ENCODE measurements around the gene PTOV1.

The PTOV1 gene

DNA sequence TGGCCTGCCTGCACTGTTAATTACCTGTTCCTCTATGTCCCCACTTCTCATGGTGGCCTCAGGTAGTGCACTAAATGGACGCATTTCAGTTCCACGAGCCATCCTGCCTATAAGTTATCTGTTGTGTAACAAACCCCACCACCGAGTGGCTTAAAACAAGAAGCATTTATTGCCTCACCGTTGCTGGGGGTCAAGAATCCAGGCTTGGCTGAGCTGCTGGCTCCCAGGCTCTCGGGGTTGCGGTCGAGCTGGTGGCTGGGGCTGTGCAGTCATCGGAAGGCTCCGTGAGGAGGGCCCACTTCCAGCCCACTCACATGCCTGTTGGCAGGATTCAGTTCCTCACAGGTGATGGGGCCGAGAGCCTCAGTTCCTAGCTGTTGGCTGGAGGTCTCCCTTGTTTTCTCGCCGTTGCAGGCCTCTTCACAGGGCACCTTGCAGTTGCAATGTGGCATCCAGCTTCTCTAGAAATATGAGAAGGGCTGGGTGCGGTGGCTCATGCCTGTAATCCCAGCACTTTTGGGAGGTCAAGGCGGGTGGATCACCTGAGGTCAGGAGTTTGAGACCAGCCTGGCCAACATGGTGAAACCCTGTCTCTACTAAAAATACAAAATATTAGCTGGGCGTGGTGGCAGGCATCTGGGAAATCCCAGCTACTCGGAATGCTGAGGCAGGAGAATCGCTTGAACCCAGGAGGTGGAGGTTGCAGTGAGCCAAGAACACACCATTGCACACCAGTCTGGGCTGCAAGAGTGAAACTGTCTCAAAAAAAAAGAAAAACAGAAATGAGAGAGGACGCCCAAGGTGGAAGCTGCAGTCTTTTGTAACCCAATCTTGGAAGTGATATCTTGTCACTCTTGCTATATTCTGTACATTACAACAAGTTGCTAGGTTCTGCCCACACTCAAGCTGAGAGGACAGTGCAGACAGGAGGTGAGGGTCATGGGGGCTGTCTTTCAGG is 6.5 kb upstream of the PTOV1 start:
- DNase-seq (ENCODE audit: low read depth) = no peak

DNA sequence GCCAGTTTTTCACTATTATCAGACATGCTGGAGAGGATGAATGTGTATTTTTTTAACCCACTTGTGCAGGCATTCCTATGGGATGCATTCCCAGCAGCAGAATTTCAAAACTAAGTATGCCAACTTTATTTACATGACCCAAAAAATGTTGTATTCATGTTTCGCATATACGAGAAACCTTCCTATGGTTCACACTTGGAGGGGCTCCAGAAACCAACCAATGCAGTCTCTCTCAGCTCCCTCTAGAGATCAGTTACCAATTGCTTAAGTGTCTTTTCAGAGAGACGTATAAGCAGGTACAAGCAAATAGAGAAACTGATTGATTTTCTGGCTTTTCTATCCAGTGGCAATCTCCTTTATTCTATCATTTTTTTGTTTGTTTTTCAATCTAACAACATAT is 5.5 kb upstream of the PTOV1 start:
- DNase-seq (ENCODE audit: low read depth) = no peak

DNA sequence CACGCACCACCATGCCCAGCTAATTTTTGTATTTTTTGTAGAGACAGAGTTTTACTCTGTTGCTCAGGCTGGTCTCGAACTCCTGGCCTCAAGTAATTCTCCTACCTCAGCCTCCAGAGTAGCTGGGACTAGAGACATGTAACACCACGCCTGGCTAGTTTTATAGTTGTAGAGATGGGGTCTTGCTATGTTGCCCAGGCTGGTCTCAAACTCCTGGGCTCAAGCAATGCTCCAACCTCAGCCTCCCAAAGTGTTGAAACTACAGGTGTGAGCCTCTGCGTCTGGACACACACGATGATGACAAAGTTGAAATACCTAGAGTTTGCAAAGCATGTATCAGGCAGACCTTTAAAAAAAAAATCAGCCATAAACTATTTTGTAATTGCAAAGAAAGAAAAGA is 4.6 kb upstream of the PTOV1 start:
- no peak for DNase-seq (ENCODE audit: low read depth)

DNA sequence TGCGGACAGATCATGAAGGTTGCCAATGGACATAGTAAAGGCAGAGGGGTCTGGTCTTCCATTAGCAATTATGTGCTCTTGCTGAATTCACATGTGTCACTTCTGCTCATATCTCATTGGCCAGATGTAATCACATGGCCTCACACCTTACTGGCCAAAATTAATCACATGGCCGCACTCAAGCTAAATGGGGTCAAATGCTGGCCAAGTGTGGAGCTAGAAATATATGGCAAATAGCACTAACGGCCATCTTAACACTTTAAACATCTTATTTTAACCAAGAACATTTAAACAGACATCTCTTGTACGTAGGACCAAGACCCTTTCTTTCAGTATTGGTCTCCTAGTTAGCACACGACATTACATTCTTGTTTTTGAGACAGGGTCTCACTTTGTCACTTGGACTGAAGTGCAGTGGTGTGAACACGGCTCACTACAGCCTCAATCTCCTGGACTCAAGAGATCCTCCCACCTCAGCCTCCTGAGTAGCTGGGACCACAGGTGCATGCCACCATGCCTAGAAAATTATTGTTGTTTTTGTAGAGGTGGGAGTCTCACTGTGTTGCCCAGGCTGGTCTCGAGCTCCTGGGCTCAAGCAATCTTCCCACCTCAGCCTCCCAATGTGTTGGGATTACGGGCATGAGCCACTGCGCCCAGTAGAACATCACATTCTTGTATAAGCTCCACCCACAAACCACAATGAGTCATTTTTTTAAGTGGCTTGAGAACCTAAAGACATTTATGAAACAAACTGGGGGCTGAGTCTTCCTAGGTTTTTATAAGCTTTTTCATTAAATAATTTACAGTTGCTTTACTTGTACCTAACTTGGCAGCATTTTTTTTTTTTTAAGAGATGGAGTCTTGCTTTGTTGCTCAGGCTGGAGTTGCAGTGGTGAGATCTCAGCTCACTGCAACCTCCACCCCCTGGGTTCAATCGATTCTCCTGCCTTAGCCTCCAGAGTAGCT is 2.9 kb upstream of the PTOV1 start:
- DNase-seq (ENCODE audit: low read depth) = no peak

DNA sequence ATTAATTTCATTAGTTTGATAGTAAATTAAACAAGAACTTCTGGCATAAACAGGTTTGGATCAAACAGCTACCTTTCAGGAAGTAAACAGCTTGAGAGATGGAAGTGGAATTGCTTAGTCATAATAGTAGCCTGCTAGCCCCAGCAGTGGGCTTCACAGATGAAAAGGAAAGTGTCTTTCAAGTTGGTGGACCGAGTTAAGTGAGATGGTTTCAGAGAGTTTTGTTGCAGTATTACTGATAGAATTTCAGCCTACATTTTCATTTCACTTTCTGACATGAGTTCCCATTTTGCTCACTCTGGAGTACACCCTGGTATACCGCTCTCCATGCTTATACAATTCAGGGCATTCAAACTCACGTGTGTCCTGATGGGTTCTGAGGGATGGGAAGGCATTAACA is 2.0 kb upstream of the PTOV1 start:
- DNase-seq (ENCODE audit: low read depth) = no peak

DNA sequence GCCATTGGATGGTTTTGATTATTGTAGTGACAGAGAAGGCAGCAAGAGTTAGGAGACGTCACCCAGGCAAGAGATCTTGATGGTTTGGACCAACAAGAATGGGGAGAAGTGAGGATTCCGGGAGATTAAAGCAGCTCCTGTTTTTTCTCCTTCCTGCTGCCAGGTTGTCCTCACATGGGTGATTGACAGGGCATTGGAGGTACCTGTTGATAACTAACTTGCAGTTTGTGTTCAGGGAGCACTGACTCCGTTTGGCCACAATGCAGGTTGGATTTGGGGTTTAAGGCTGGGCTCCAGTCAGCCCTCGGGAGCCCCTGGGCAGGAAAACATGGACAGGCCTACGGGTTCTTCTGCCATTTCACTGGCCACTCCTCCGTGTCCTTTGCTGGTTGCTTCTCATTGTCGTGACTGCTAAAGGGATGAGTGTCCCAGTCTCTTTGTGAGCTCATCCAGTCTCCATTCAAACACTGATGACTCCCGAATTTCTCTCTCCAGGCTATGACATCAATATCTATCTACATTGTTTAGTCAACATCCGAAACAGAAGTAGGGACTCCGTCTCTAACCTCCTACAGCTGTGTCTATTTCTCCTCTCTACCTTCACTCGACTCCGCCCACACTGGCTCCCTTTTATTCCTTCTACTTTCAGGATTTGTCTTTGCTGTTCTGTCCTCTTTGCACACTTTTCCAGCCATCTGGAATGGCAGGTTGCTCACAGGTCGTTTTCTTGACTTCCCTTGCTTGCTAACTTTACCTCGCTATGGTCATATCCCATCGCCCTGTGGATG is 1.3 kb upstream of the PTOV1 start:
- DNase-seq (ENCODE audit: low read depth) = no peak

DNA sequence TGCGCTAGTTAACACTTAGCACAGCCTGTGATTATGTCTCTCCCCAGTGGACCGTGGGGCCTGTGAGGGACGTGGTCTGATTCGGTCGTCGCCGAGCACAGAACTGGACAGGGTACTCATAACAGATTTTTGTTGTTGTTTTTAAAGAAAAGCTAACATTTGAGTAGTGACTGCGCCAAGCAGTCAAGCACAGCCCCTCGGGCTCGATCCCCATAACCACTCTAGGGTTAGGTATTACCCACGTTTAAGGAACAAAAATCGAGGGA is 805 bp upstream of the PTOV1 start:
- no peak for DNase-seq (ENCODE audit: low read depth)

DNA sequence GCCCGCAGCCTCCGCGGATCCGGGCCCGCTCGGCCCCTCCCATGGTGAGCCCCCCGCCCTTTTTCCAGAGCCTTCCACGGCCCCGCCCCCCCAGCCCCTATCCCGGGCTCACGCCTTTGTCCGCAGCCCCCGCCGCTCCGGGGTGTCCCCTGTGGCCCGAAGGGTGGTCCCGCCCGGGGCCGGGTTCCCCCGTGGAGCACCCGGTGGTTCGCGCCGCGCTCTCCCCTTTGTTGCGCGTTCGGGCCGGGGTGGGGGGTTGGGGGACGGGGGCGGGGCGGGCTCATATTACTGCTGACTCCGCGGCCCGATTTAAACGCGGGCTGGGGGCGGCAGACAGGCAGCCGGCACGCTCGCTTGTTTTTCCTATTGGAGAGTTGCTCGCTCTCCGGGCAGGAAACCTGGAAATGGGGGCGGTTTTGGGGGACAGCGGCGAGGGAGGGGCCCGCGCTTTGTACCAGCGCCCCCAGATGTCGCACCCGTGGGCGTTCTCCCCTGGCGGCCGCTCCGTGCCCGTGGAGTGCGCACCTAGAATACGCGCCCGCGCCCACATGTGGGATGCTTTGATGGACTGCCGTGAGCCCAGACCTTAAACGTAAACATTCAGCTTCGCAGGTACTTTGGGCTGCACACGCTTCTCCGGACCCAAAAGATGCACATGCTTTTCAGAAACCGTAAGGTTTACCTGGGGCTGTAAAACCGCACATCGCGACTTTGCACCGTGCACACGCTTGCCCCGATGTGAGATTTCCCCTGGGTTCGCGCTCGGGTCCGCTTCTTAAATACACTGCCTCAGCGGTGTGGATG is 699 bp downstream of the PTOV1 start:
- DNase-seq (ENCODE audit: low read depth) = no peak

DNA sequence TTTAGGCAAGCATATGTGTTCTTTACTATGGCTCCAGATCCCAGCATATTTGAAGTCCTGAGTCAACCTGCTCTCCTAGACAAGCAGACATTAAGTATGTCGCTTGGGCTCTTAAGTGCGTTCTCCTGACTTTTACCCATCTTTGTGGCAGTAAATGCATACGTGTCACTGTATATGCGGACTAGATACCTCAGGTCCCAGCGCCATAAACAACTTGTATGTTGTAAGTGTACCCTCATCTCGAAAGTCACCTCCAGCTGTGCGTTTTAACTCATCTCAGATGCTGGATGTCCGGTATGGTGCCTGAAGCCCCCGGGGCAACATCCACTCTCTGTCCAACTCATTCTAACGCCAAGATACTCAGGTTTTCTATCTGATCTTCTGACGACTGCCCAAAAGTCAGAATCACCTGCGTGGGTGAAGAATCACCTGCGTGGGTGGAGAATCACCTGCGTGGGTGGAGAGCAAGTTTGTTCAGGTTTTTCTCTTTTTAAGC is 1.7 kb downstream of the PTOV1 start:
- DNase-seq (ENCODE audit: low read depth) = no peak

DNA sequence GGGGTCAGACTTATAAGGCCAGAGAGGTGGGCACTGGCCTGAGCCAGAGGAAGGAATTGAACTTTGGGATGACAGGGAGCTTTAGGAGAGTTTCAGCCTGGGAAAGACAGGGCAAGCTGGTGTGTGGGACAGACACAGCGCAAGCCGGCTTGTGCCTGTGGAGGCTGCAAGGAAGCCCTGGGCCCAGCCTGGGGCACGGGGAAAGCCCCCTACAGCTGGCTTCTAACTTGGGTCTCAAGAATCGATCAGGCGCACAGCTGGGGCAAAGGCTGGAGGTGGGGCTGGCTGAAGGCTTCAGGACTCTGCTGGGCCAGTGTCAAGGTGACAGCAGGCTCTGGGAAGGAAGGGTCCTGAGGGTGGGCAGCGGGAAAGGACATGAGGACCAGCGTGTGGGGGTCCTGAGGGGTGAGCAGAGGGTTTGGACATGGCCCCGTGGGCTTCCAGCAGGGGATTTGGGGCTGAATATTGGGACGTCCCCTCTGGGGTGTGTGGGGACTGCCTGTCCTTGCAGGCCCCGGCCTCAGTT is 3.0 kb downstream of the PTOV1 start:
- DNase-seq (ENCODE audit: low read depth) = no peak

DNA sequence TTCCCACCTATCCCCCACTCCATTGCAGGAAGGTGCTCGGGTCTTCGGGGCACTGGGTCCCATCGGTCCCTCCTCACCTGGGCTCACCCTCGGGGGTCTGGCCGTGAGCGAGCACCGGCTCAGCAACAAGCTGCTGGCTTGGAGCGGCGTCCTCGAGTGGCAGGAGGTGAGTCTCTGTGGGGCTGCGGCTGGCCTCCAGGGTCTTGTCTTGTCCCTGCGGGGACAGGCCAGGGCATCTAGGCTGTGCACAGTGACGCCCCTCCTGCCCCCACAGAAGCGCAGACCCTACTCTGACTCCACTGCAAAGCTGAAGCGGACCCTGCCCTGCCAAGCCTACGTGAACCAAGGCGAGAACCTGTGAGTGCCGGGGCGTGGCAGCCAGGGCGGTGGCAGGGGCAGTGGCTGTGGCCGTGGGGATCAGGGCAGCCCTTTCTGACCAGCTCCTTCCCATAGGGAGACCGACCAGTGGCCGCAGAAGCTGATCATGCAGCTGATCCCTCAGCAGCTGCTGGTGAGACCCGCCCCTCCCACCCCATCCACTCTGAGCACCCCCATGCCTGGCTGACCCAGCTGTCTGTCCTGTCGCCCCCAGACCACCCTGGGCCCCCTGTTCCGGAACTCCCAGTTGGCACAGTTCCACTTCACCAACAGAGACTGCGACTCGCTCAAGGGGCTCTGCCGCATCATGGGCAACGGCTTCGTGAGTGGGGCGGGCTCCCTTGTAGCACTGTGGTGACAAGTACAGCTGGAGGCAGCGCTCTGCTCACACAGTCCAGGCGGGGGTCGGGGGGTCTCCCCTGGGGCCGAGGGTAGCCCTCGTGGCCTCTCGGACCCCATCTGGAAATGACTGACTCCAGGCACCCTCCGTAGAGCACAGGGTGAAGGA is 3.7 kb downstream of the PTOV1 start:
- DNase-seq (ENCODE audit: low read depth) = no peak

DNA sequence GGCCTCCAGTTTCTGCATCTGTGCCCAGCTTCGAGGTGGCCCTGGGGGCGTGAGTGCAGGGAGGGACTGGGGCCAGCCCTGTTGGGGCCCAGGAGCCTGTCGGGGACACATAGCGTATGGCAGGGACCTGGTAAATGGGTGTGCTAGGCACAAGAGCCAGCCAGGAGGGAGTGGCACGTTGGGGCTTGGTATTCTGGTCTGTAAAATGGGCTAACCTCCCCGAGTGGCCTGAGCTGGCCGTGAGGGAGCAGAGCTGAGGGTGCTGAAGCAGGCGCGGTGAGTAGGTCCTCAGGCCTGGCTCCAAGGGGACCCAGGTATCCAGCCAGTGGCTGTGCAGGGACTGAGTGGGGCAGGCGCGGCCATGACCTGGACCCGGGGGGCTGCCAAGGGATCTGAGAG is 4.3 kb downstream of the PTOV1 start:
- no peak for DNase-seq (ENCODE audit: low read depth)

DNA sequence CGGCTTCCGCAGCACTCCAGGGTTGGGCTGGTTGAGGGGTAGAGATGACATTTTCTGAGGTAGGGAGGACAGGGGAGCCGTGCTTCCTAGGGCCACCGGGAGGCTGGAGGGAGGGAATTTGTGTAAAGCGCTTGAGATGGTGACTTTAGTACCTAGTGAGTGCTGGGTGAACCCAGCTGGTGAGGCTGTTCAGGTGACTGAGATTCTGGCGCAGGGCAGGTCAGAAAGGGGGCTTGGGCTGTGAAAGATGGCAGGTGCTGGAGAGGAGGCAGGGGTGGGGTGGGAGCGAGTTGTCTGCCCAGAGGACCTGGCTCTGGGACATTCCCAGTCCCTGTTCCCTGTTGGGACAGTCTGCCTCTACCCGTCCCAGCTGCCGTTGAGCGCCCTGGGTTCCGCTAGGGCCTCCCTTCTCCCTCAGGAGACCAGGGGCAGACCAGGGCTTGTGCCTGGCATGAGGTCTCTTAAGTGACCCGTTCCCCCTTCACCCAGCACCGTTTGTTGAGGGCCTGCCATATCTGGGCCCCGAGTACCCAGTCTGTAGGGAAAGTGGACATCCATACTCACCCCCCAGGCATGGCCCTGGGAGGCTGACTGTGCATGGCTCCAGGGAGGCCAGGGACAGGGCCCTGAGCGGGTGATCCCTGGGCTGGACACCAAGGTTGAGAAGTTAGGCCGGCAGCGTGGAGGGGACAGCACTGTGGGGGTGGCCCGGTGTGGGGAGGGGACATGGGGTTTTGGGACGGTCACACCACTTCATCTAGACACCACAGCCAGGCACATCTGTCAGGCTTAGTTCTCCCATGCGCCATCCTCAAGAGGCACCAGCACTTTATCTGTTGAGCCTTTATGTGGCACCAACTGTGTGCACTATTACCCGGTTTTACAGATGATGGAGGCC is 5.0 kb downstream of the PTOV1 start:
- no peak for DNase-seq (ENCODE audit: low read depth)

DNA sequence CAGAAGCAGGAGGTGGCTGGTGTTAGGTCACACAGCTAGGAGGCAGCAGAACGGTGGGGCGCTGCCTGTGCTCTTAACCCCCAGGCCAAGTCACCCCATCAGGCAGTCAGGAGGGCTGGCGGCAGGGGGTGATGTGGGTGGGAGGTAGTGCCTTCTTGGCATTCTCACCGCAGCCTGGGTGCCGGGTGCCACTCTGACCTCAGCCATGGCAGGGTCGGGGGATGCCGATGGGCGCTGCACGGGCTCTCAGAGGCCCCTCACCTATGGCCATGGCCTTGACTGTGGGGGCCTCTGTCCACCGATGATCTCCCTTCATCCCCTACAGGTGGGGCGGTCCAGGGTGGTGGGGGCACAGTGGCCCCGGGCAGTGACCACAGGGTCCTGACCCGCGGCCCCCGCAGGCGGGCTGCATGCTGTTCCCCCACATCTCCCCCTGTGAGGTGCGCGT is 5.6 kb downstream of the PTOV1 start:
- no peak for DNase-seq (ENCODE audit: low read depth)

DNA sequence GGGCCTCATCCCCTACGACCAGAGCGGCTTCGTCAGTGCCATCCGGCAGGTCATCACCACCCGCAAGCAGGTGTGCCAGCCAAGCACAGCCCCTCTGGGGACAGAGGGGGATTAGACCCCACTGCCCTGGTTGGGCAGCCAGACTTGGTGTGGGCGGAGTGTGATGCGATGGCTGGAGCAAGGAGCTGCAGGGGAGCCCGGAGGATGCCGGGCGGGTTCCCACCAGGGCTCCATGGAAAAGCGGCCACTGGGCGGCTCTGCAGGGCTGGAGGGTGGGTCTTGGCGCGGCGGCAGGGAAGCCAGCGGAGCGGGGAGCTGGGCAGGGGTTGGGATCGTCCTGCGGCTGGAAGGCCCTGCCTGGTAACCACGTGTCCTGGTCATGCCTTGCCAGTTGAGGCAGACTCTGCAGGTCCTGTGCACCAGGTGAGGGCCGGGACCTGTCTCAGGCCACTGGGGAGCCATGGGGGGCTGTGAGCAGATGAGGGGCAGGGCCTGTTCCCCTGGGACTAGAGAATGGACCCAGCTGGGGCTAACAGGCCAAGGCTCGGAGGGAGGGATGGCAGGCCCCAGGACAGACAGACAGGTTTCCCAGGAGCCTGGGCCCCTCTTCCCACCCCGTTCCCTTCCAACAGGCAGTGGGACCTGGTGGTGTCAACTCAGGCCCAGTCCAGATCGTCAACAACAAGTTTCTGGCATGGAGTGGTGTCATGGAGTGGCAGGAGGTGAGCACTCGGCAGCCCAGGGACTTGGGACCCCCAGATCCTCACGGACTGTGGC is 6.3 kb downstream of the PTOV1 start:
- no peak for DNase-seq (ENCODE audit: low read depth)

DNA sequence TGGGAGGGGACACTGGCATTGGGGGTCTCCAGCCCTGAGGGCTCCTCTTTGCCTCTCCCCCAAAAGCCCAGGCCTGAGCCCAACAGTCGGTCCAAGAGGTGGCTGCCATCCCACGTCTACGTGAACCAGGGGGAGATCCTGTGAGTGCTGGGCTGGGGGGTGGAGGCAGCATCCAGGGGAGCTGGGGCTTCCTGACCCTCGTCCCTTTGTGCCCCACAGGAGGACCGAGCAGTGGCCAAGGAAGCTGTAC is 6.8 kb downstream of the PTOV1 start:
- DNase-seq (ENCODE audit: low read depth) = no peak

DNA sequence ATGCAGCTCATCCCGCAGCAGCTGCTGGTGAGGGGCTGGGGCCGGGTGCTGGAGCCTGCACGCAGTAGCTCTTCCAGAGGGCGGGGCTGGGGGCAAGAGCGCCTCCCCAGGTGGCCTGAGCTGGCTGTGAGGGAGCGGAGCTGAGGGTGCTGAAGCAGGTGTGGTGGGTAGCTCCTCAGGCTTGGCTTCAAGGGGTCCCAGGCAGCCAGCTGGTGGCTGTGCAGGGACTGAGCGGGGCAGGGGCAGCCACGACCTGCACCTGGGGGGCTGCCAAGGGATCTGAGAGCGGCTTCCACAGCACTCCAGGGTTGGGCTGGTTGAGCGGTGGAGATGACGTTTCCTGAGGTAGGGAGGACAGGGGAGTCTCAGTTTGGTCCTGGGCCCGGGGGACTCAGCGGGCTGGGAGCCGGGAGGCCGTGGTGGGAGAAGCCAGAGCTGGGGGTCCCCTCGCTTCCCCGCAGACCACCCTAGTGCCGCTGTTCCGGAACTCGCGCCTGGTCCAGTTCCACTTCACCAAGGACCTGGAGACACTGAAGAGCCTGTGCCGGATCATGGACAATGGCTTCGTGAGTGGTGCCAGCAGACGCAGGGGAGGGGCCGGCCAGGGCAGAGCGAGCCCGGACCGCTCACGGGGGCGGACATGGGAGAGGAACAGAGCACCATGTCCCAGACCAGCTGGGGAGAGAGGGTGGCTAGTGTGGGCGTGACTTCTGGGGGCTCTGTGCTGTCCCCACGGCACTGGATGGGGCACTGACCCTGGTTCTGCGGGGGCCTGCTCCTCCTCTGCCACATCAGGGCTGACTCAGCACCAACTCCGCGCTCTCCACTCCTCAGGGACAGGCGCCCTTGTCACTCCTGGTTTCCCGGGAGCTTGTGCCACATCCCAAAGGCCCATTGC is 7.4 kb downstream of the PTOV1 start:
- no peak for DNase-seq (ENCODE audit: low read depth)

Data from activated gamma-delta T cell treated with anti-CD3 and anti-CD28 coated beads, Interleukin-2, amount 50 U/mL, for 16 hours (primary cell).